Neural progenitor cell (in vitro differentiated cells): ENCODE measurements around the gene UBIAD1.
"Not testable (repeated sequence)": the region's sequence is repeated elsewhere in the genome, so short reads cannot be mapped to it uniquely, and the experiment has no call there.

Experiments
- EZH2 ChIP-seq: fragments of 200-600 bp; sonication (generic); IDR thresholded peaks from 2 replicates; pipeline ENCODE4 v1.6.1; 2017; ENCODE audit warnings: antibody characterized with exemption, mild to moderate bottlenecking, moderate library complexity
- EZH2phosphoT487 ChIP-seq: fragments of 200-600 bp; sonication (generic); IDR thresholded peaks from 2 replicates; pipeline ENCODE4 v1.6.1; 2017; ENCODE audit warnings: antibody characterized with exemption
- TF ChIP-seq, protein P1 (sequence below): fragments of 200-600 bp; sonication (generic); IDR thresholded peaks from 2 replicates; pipeline ENCODE4 v1.5.1; 2017; ENCODE audit warnings: antibody characterized with exemption, mild to moderate bottlenecking

- TF ChIP-seq, protein P1, sequence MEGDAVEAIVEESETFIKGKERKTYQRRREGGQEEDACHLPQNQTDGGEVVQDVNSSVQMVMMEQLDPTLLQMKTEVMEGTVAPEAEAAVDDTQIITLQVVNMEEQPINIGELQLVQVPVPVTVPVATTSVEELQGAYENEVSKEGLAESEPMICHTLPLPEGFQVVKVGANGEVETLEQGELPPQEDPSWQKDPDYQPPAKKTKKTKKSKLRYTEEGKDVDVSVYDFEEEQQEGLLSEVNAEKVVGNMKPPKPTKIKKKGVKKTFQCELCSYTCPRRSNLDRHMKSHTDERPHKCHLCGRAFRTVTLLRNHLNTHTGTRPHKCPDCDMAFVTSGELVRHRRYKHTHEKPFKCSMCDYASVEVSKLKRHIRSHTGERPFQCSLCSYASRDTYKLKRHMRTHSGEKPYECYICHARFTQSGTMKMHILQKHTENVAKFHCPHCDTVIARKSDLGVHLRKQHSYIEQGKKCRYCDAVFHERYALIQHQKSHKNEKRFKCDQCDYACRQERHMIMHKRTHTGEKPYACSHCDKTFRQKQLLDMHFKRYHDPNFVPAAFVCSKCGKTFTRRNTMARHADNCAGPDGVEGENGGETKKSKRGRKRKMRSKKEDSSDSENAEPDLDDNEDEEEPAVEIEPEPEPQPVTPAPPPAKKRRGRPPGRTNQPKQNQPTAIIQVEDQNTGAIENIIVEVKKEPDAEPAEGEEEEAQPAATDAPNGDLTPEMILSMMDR = not testable (repeated sequence)
- TF ChIP-seq EZH2phosphoT487, EZH2: not testable (repeated sequence)
Measured at GRCh38 chr1:11267350-11268337, 5.4 kb upstream of the UBIAD1 start.
